ENCODE results near the gene METTL4. TPM values are rescaled to one million over a fixed set of nuclear protein-coding genes. Genes with fewer than 3 reads are reported as not detected.

Gene METTL4
- polyA plus RNA-seq, 1 experiment, result 12.7 TPM

DNA sequence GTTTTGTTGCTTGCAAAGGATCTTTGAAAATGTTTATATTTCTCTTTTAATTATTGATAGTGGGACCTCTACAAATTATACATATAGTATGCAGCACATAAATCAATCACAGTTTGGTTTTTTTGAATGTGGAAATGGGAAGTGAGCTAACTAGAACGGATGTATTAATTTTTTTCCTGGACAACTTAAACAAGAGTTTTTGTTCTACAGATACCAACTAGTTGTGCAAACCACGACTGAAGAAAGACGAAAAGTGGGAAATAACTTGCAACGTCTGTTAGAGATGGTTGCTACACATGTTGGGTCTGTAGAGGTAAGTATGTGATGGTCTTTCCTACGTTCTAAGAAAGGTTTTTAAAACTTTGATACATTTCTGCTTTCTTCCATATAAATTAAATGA is 39.2 kb upstream of the METTL4 start:
- 0 out of 2 replicates have a peak, but pooled peaks cover 2% of the 10 kb centered on the region for H3K9me3 ChIP-seq (ENCODE audit: control insufficient read depth, insufficient read depth, low read length)
- CTCF ChIA-PET, result no interaction called here
- no peaks in the 10 kb centered on the region for H3K27me3 ChIP-seq (ENCODE audit: control insufficient read depth, insufficient read depth, low read length)
- H3K4me3 ChIP-seq (ENCODE audit: low read depth, low read length), result no peak overlapping the region
- no peak overlapping the region for H3K27ac ChIP-seq (ENCODE audit: low read depth, low read length)
- TF ChIP-seq, protein P1, sequence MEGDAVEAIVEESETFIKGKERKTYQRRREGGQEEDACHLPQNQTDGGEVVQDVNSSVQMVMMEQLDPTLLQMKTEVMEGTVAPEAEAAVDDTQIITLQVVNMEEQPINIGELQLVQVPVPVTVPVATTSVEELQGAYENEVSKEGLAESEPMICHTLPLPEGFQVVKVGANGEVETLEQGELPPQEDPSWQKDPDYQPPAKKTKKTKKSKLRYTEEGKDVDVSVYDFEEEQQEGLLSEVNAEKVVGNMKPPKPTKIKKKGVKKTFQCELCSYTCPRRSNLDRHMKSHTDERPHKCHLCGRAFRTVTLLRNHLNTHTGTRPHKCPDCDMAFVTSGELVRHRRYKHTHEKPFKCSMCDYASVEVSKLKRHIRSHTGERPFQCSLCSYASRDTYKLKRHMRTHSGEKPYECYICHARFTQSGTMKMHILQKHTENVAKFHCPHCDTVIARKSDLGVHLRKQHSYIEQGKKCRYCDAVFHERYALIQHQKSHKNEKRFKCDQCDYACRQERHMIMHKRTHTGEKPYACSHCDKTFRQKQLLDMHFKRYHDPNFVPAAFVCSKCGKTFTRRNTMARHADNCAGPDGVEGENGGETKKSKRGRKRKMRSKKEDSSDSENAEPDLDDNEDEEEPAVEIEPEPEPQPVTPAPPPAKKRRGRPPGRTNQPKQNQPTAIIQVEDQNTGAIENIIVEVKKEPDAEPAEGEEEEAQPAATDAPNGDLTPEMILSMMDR (IDR thresholded peaks at IDR 0.05; ENCODE audit: low read depth, low read length), result no peak
- DNase-seq (ENCODE audit: low read depth, low spot score), result no peak
- POLR2A ChIA-PET, result no interaction called here

DNA sequence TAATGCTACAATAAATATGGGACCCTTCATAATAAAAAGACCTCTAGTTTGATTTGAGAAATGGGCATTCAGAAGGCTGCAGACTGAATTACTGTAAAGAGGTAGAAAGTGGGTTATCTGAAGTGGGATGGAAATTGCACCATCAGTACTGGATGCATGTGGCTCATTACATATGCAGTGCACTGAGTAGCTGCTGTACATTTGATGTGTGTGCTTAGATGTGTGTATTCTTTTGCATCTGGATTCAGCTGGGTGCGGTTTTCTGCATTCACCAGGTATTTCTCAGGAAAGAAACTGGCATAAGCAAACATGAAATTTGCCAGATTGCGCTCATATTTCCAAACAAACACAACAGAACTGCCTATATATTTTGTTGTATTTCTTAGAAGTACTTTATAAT is 38.3 kb upstream of the METTL4 start:
- Histone ChIP-seq H3K9me3 (ENCODE audit: control insufficient read depth, insufficient read depth, low read length) (no peaks in the 10 kb centered on the region), H3K4me3 (ENCODE audit: low read depth, low read length) (no peak overlapping the region), H3K27me3 (ENCODE audit: control insufficient read depth, insufficient read depth, low read length) (no peaks in the 10 kb centered on the region), H3K27ac (ENCODE audit: low read depth, low read length) (no peak overlapping the region)
- no peak for DNase-seq (ENCODE audit: low read depth, low spot score)
- TF ChIP-seq, protein P1 (IDR thresholded peaks at IDR 0.05; ENCODE audit: low read depth, low read length), result no peak
- ChIA-PET CTCF (no interaction called here), POLR2A (no interaction called here)

- ChIA-PET CTCF (no interaction called here), POLR2A (interaction anchor here (1.3 kb wide), 1 partner anchor 49 kb away, joined by 8 read pairs; the partner anchor contains the start of gene SMCHD1)
- Histone ChIP-seq H3K9me3 (ENCODE audit: control insufficient read depth, insufficient read depth, low read length) (no peaks in the 10 kb centered on the region), H3K4me3 (ENCODE audit: low read depth, low read length) (no peak overlapping the region), H3K27ac (ENCODE audit: low read depth, low read length) (no peak overlapping the region), H3K27me3 (ENCODE audit: control insufficient read depth, insufficient read depth, low read length) (no peaks in the 10 kb centered on the region)
- TF ChIP-seq, protein P1 (IDR thresholded peaks at IDR 0.05; ENCODE audit: low read depth, low read length), result no peak
- DNase-seq (ENCODE audit: low read depth, low spot score), result no peak
These were observed 35.0 kb upstream of the METTL4 start for GRCh38 chr18:2606335-2606734.

DNA sequence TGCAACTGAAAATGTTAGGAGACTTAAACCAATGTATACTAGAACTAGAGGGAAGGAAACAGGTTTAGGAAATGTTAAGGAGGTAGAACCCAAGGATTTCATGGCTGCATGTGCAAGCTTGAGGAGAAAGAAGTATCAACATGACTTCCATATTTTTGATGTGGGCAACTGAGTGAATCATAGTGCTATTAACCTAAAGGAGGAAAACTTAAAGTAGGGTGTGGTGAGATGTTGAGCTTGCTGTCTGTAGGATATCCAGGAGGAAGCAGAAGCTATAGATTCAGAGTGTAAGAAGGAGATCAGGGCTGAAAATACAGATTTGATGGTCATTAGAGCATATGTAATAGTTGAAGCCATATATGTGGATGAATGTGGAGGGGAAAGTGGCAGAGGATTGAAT is 31.5 kb upstream of the METTL4 start:
- H3K4me3 ChIP-seq (ENCODE audit: low read depth, low read length), result no peak overlapping the region
- POLR2A ChIA-PET, result no interaction called here
- DNase-seq (ENCODE audit: low read depth, low spot score), result no peak
- H3K9me3 ChIP-seq (ENCODE audit: control insufficient read depth, insufficient read depth, low read length), result no peaks in the 10 kb centered on the region
- H3K27me3 ChIP-seq (ENCODE audit: control insufficient read depth, insufficient read depth, low read length), result no peaks in the 10 kb centered on the region
- H3K27ac ChIP-seq (ENCODE audit: low read depth, low read length), result no peak overlapping the region
- TF ChIP-seq, protein P1 (IDR thresholded peaks at IDR 0.05; ENCODE audit: low read depth, low read length), result no peak
- CTCF ChIA-PET, result no interaction called here

DNA sequence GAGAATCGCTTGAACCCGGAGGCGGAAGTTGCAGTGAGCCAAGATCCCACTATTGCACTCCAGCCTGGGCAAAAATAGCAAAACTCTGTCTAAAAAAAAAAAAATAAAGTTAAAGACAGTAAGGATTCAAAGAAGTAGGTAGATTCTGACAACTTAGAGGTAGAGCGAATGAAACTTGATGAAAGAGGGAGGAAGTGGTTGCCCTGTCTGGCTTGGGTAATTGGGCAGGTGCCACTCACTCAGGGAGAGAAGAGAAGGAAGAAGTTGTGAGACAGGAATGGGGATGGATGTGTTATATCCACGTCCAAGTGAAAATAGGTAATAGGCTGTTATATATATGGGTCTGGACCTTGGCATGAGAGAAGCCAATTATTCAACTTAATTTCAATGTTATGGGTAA is 26.3 kb upstream of the METTL4 start:
- Histone ChIP-seq H3K27ac (ENCODE audit: low read depth, low read length) (no peak overlapping the region), H3K9me3 (ENCODE audit: control insufficient read depth, insufficient read depth, low read length) (no peaks in the 10 kb centered on the region), H3K4me3 (ENCODE audit: low read depth, low read length) (no peak overlapping the region), H3K27me3 (ENCODE audit: control insufficient read depth, insufficient read depth, low read length) (no peaks in the 10 kb centered on the region)
- TF ChIP-seq, protein P1 (IDR thresholded peaks at IDR 0.05; ENCODE audit: low read depth, low read length), result no peak
- DNase-seq (ENCODE audit: low read depth, low spot score), result no peak
- ChIA-PET POLR2A (no interaction called here), CTCF (no interaction called here)

All from AG04450 (cell line).